GM18502 (cell line): ENCODE data around the gene ROGDI.
A peak's percentile ranks its signal among the peaks of the same experiment; 100 is the strongest.

Experiments used
- ATAC-seq: cut with Tn5 transposase; IDR thresholded peaks from one replicate; pipeline ENCODE4 v1.9.1; 2021; ENCODE audit warnings: mild to moderate bottlenecking; ENCODE audit not compliant: unreplicated experiment, poor library complexity

Gene ROGDI

GRCh38 chr16:4801962-4802658, at the start of gene ROGDI:
TSS of gene ROGDI (minus strand) at chr16:4802633. CDS start at chr16:4802571, 62 bp downstream.
- peak; percentile 67 for ATAC-seq

GRCh38 chr16:4850211-4850610, 47.8 kb upstream of the ROGDI start:
- ATAC-seq: no peak

DNA sequence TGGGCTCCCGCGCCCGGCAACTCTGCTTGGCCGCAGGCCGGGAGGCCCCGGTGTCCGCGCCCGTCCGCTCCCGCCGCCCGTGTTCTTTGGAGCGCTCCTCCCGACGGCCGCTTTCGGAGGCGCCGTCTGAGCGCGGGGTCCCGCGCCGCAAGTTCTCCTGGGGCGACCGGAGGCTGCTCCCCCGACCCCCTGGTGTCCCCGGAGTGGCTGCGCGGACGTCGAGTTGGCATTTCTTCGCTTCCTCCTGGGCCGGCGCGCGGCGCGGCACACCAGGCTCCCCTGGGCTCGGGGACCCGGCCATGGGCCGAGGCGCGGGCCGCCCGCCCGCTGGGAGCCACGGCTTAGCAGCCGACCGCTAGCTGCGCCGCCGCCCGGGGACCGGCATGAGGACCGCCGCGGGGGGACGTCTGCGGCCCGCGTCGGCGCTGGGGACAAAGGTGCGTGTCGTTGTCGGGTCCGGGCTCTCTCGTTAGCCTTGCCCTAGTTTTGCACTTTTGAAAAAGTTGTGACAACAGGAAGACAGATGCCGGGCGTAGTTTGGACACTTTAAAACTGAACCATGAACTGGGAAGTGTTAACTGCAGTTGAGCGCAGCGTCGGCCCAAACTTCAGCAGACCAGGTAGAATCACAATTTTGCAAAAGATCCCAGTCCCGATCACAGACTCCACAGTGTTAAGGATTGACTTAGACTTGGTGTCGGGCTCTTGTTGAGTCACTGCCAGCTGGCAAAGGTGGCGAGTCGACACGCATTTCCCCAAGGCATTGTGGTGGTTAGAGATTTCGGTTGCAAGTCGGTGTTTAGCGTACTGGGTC, 45.5 kb upstream of the ROGDI start:
- peak; percentile 34 for ATAC-seq

DNA sequence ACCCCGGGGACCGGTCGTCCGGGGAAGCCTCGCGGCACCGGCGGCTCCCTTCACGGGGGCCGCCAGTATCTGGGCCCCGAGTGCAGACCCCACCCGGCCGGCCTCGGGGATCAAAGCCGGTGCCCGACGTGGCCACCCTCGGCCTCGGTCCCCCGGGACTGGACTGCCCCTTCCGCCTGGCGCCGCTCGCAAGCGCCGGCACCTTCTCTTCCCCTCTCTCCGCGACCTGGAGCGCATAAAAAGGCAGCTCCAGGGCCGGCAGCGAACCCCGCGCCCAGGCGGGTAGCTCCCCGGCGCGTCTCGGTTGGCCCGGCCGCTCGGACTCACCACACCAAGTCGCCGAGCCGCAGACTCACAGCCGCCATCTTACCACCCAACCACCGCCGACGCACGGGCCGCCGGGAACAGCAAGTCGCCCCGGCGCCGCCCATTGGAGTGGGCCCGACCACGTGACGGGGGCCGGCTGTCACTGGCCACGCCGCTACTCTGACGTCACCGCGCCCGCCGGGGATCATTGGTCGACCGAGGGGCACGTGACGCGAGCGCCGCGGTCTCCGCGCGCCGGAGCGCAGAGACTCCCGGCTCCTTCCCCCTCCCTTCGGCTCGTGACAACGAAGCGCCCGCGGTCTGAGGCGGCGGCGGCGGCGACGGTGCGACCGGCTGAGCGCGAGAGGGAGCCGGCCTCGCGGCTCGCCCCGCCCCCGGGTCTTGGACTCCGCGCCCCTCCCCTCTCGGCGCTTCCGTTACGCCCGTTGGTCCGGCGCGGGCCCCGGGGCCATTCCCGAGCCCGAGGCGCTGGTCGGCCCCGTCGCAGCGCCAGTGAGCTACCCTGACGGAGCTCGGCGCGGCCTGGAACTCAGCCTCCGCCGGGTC, 44.7 kb upstream of the ROGDI start, which contains the start of the genes GLYR1 and UBN1:
Gene GLYR1 (minus strand): TSS at position 388 of the 873 bp plus-strand sequence. CDS start 23 bp downstream, at position 365.
Gene UBN1 (plus strand): TSS at position 581 of the 873 bp plus-strand sequence. CDS start 5,437 bp downstream, outside the sequence.
- ATAC-seq: peak; percentile 86

DNA sequence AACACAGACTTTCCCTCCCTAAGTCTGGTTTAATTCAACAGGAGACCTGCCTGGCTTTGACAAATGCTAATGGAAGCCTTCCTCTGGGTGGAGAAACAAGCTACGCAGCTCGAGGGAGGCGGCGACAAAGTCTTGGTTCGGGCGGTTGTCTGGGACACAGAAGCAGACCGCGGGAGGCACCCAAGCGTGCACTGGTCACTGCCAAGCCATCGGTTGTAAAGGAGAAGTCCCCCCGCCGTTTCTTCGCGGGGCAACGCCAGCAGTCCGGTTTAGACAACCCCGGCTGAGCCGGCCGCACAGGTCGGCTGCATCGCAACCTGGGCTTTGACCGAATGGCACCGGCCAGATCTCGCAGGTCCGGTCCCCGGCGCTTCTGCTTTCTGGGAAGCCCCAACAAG, 44.1 kb upstream of the ROGDI start:
- ATAC-seq: peak; percentile 14

DNA sequence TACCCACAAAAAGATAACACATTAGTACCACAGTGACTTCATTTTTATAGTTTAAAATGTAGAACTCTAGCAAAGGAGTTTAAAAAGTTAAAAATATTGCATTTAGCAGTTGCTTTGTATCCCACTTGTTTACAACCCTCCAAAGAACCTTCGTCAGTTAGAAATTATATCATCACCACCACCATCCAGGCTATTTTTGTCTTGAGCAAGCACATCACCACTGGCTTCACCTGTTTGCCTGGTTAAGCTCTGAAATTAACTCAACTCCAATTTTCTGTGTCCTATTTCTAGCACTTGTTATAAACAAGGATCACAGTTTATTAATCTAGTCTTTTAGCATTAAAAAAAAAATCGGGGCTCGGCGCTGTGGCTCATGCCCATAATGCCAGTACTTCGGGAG, 38.6 kb upstream of the ROGDI start:
- no peak for ATAC-seq

GRCh38 chr16:4839942-4840341, 37.5 kb upstream of the ROGDI start:
- no peak for ATAC-seq

DNA sequence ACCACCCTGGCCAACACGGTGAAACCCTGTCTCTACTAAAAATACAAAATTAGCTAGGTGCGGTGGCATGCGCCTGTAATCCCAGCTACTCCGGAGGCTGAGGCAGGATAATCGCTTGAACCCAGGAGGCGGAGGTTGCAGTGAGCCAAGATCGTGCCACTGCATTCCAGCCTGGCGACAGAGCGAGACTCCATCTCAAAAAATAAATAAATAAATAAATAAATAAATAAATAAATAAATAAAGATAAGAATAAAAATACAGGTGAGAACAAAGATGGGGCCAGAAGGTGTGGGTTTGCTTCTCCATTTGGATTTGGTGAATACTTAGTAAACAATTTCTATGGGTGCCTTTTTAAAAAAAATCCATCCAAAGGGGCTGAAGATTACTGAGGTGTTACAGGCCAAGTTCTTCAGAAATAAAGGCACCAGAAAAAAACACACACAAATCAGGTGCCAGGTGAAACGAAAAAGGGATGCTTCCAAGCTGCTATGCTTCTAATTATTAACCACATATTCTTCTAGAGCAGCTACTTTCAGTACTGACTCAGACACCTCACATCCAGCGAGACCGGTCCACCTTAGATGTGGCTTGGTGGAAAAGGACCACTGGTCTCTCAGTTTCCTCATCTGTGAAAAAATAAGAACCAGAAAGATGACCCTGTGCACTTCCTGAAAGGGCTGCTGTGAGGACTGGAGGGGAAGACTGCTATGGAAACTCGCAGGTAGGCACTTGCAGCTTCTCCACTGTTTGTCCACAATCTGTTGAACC, 35.5 kb upstream of the ROGDI start:
- ATAC-seq: no peak

DNA sequence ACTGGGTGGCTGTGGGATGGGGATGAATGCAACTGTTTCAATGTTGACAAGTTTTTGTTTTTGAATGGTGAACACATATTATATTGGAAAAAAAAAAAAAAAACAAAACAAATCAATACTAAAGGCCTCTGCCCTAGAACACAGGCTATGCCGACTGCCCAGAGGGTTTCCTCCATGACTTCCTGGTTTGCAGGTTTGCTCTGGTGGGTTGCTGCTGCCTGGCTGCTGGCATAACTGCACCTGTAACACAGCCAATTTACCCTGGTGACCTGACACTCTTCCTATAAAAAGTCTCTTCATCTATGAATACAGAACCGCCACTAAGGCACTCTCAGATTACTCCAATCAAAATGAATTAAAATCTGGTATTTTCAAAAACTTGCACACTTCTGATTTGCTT, 34.3 kb upstream of the ROGDI start:
- no peak for ATAC-seq

- no peak for ATAC-seq
These were observed 31.2 kb upstream of the ROGDI start for GRCh38 chr16:4833584-4833983.

- no peak for ATAC-seq
These were observed 30.4 kb upstream of the ROGDI start for GRCh38 chr16:4832698-4833343.

- no peak for ATAC-seq
These were observed 29.2 kb upstream of the ROGDI start for GRCh38 chr16:4831616-4832015.

DNA sequence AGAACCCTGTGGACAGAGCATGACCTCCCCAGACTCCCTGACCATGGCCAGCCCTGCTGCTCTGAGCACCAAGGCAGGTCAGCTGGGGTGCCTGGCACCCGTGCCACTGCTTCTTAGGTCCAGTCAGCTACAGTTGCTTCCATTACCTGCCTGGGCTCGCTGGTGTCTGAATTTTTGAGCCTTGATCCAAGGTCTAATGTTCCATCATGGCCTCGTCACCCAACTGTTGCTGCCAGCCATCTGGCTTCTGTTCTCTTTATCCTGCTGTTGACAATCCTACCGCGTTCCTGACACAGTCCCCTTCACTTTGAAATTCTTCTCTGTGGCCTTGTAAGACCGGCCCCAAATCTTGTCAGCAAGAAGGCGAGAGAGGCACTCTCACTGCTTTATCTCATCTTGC, 28.0 kb upstream of the ROGDI start:
- no peak for ATAC-seq

DNA sequence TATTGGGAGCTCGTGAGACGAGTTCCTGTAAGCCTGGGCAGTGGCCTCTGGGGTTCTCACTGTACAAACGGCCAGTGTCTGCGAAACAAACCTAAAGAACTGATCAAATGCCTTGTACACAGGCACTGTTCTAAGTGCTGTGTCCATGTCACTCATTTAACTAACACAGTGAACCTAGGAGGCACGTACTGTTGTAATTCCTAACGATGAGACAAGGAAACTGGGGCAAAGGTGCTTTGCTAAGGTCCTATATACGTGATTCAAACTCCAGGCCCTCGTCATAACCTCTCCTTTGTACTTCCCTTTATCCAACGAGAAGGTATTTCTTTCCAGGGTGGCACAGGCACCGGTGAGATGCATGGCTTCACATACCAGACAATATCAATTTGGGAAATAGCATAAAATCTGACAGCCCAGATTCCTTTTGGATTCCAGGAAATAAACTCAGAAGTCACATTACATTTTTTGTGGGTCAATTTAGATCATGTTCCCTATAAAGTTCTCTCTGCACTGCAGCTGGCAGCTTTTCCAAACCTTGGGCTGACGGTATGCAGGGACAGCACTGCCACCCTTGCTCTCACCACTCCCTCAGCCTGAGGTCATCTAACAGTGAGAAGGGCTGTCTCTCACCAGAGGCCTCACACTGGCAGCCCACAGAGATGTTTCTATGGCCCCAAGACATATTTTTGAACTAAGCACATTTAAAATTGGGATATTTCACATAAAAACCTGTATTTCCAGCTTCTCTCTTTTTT, 26.3 kb upstream of the ROGDI start:
- no peak for ATAC-seq

GRCh38 chr16:4826980-4827379, 24.5 kb upstream of the ROGDI start:
- no peak for ATAC-seq

DNA sequence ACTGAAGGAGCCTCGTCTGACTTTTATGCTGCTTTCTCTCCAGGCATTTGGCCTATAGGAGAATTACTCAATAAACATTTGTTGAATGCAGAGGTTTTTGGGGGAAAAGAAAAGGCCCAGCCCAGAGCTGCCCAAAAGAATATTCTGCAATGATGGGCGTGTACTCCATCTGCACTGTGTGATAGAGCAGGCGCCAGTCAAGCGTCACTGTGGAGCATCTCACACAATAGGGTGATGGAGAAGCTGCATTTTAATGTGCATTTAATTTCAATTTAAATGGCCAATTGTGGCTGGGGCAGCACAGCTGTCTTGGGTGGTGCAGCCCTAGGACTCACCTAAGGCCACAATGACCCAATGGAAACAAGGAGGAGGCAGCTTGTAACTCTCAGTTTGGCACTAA, 24.1 kb upstream of the ROGDI start:
- no peak for ATAC-seq

DNA sequence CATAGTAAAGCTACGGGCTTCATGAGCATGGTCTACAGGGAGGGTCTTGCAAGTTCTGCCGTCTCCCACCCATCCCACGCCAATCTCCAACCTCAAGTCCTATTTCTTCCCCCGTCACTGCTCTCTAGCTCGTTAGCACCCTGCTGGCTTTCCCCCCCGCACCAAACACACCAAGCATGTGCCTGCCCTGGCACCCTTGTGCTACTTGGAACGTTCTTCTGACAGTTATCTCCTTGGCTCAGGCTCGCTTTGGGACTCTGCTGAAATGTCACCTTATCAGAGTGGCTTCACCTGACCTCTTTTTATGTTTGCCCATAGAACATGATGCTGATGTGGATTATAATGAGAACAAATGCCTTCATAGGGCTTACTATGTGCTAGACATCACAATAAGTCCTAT, 22.8 kb upstream of the ROGDI start:
- no peak for ATAC-seq

DNA sequence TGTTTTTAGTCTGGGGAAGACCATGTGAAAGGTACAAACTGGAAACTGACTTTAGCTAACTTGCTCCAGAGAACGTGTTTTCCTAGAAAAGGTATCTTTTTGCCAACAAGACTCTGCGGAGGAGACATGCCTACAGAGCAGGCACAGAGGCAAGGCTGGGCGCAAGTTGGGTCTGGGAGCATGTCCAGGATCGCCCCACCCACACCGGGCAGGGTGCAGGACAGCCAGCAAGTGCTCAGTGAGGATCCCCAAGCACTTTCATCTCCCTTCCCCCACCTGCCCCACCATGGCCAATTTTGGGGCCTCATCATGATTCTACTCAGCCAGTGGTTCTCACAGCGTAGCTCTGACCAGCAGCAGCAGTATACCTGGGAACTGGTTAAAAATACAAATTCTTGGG, 18.2 kb upstream of the ROGDI start:
- ATAC-seq: no peak
